Measurements from ENCODE around the gene EMC7.
A peak's percentile ranks its signal among the peaks of the same experiment; 100 is the strongest.

DNA sequence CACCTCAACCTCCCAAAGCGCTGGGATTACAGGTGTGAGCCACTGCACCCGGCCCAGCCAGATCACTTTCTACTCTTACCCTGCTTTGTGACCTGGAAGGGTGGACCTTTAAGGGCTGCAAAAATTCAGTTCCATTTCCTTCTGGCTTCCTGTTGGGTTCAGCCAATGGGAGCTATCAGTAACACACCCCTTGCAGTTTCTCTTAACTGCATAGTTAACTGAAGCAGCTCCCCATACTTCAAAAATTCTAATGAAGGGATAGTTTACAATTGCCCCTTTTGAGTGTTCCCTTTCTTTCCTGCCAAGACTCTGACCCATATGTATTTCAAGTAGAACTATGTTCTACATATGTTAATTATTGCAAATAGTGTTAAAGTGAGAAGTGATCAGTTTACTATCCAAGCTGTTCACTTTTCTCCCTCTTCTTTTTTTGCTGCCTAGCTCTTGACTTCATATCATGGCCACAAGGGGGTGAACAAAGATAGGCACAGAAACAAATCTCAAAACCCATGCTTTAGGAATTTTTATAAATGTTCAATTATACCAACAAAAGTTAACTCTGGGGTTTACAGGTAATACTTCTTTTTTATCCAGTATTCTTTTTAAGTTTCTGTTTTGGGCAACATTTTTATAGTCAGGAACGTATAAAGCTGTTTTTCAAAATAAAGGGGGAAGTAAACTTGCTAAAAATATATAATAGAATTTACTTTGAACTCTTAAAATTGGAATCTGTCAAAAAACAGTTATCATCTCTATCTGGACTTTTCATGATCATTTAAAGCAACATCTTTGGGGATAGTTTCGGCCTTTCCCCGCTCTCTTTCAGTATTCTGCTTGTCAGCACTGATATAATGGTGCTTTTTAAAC lies 8.4 kb upstream of the EMC7 start:
- TF ChIP-seq TCF12 (IDR thresholded peaks at IDR 0.05; ENCODE audit: low read depth, low read length) (no peak), ZBTB4 (CRISPR knock-in tag; IDR thresholded peaks at IDR 0.05) (no peak), TARDBP (IDR thresholded peaks at IDR 0.05; ENCODE audit: borderline replicate concordance) (no peak), PAX8 (IDR thresholded peaks at IDR 0.05) (no peak), CHD1 (IDR thresholded peaks at IDR 0.05; ENCODE audit: low read depth, low read length) (no peak), EP300 (IDR thresholded peaks at IDR 0.05; ENCODE audit: borderline replicate concordance in 1 of 2, control insufficient read depth in 1 of 2, low read depth in 2 of 2, low read length in 2 of 2) (no peak), BCL11A (IDR thresholded peaks at IDR 0.05; ENCODE audit: low read depth, low read length) (no peak), STAT1 (conservative IDR thresholded peaks at IDR 0.05) (no peak), ZSCAN29 (IDR thresholded peaks at IDR 0.05) (no peak), MYC (IDR thresholded peaks at IDR 0.05; ENCODE audit: insufficient read depth, insufficient read length, insufficient replicate concordance, low read length, severe bottlenecking) (no peak)
- TF ChIP-seq, protein P1, sequence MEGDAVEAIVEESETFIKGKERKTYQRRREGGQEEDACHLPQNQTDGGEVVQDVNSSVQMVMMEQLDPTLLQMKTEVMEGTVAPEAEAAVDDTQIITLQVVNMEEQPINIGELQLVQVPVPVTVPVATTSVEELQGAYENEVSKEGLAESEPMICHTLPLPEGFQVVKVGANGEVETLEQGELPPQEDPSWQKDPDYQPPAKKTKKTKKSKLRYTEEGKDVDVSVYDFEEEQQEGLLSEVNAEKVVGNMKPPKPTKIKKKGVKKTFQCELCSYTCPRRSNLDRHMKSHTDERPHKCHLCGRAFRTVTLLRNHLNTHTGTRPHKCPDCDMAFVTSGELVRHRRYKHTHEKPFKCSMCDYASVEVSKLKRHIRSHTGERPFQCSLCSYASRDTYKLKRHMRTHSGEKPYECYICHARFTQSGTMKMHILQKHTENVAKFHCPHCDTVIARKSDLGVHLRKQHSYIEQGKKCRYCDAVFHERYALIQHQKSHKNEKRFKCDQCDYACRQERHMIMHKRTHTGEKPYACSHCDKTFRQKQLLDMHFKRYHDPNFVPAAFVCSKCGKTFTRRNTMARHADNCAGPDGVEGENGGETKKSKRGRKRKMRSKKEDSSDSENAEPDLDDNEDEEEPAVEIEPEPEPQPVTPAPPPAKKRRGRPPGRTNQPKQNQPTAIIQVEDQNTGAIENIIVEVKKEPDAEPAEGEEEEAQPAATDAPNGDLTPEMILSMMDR (IDR thresholded peaks at IDR 0.05 in 2 of 3, conservative IDR thresholded peaks at IDR 0.05 in 1 of 3; ENCODE audit: control insufficient read depth in 2 of 3, extremely low read depth in 1 of 3, insufficient read depth in 1 of 3, low read depth in 3 of 3, low read length in 3 of 3), result peak; percentile 65 to 73 (median 67)
- TF ChIP-seq, protein P2, sequence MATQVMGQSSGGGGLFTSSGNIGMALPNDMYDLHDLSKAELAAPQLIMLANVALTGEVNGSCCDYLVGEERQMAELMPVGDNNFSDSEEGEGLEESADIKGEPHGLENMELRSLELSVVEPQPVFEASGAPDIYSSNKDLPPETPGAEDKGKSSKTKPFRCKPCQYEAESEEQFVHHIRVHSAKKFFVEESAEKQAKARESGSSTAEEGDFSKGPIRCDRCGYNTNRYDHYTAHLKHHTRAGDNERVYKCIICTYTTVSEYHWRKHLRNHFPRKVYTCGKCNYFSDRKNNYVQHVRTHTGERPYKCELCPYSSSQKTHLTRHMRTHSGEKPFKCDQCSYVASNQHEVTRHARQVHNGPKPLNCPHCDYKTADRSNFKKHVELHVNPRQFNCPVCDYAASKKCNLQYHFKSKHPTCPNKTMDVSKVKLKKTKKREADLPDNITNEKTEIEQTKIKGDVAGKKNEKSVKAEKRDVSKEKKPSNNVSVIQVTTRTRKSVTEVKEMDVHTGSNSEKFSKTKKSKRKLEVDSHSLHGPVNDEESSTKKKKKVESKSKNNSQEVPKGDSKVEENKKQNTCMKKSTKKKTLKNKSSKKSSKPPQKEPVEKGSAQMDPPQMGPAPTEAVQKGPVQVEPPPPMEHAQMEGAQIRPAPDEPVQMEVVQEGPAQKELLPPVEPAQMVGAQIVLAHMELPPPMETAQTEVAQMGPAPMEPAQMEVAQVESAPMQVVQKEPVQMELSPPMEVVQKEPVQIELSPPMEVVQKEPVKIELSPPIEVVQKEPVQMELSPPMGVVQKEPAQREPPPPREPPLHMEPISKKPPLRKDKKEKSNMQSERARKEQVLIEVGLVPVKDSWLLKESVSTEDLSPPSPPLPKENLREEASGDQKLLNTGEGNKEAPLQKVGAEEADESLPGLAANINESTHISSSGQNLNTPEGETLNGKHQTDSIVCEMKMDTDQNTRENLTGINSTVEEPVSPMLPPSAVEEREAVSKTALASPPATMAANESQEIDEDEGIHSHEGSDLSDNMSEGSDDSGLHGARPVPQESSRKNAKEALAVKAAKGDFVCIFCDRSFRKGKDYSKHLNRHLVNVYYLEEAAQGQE (IDR thresholded peaks at IDR 0.05; ENCODE audit: low read depth, low read length), result no peak
